Tibial artery (tissue), 4 donors: ENCODE data around the gene KCNQ1.

Source experiments
- DNase-seq, 2 donors: peaks; one replicate each; pipeline ENCODE4 v3.0.0-alpha.2; 2019
- H3K27ac ChIP-seq, 2 donors: fragments of 200-600 bp; sonication (generic) in 1 of 2; 1 replicate in 1 of 2; 2 replicates in 1 of 2; pipeline ENCODE4 v1.5.1; 2018 to 2019; ENCODE audit warnings: mild to moderate bottlenecking in 1 of 2
- H3K27me3 ChIP-seq, 2 donors: fragments of 200-600 bp; sonication (generic) in 1 of 2; one replicate each; pipeline versions ENCODE4 v1.5.1 to v1.6.0; 2016 to 2019
- H3K36me3 ChIP-seq, 3 donors: fragments of 200-600 bp; sonication (generic) in 2 of 3; one replicate each; pipeline ENCODE4 v1.5.1; 2016 to 2019; ENCODE audit warnings: mild to moderate bottlenecking in 2 of 3
- H3K4me1 ChIP-seq, 4 donors: fragments of 200-600 bp; sonication (generic) in 2 of 4; 1 replicate in 3 of 4; 2 replicates in 1 of 4; pipeline ENCODE4 v1.5.1; 2016 to 2019
- H3K4me3 ChIP-seq, 2 donors: fragments of 200-600 bp; sonication (generic) in 1 of 2; 1 replicate in 1 of 2; 2 replicates in 1 of 2; pipeline ENCODE4 v1.5.1; 2018 to 2019; ENCODE audit warnings: mild to moderate bottlenecking in 2 of 2
- H3K9me3 ChIP-seq, 3 donors: fragments of 200-600 bp; sonication (generic) in 1 of 3; one replicate each; pipeline ENCODE4 v1.5.1; 2016 to 2019
- intact Hi-C: fragments of 100-400 bp; cut with DNase I; formaldehyde crosslinking; loops from one replicate; pipeline ENCODE4 v1.15.0; 2023; ENCODE audit warnings: low total_unique reads
- TF ChIP-seq, protein P1 (sequence below), 2 experiments: fragments of 200-600 bp in 1 of 2; fragments of 450-650 bp in 1 of 2; IDR thresholded peaks; one replicate each; pipeline ENCODE4 v1.5.1; 2017 to 2019; ENCODE audit warnings: antibody characterized with exemption in 2 of 2, mild to moderate bottlenecking in 1 of 2, moderate library complexity in 1 of 2

KCNQ1 gene

DNA sequence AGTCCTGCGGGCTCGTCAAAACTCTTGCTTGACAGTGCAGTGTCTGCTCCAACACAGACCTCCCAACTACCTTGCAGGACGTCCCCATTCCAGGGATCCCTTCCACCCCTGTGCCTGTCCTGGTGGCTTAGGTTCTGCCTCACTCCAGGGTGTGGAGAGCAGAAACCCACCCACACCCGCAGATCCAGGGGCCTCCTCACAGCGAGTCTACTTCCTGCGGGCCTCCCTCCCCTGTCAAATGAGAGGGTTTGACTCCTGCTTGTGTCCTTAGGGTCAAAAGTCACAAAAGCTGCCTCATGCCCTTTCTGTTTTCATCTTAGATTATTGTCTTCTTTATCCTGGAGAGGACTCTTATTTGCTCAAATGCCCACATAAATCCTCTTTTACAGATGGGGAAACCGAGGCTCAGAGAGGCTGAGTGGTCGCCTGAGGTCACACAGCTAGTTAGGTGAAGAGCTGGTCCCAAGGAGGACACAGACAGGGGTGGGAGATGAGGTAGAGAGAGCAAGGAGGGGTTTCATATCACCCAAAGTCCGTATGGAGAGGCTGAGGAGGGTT, 336.1 kb downstream of the KCNQ1 start:
- intact Hi-C loops: loop anchor here (2.0 kb wide), 1 partner anchor 250 kb away; no protein-coding TSS in a partner anchor
- DNase-seq: peak in 1 of 2 donors; percentile 3
- Histone ChIP-seq H3K27me3 (no peaks in the 10 kb centered on the region), H3K4me1 (peaks cover 0 to 42% (median 36%) of the 10 kb centered on the region in 4 donors), H3K36me3 (no peaks in the 10 kb centered on the region), H3K27ac (no peak overlapping the region), H3K4me3 (no peak overlapping the region), H3K9me3 (peaks cover 0 to 1% (median 0%) of the 10 kb centered on the region in 3 donors)
- TF ChIP-seq, protein P1, sequence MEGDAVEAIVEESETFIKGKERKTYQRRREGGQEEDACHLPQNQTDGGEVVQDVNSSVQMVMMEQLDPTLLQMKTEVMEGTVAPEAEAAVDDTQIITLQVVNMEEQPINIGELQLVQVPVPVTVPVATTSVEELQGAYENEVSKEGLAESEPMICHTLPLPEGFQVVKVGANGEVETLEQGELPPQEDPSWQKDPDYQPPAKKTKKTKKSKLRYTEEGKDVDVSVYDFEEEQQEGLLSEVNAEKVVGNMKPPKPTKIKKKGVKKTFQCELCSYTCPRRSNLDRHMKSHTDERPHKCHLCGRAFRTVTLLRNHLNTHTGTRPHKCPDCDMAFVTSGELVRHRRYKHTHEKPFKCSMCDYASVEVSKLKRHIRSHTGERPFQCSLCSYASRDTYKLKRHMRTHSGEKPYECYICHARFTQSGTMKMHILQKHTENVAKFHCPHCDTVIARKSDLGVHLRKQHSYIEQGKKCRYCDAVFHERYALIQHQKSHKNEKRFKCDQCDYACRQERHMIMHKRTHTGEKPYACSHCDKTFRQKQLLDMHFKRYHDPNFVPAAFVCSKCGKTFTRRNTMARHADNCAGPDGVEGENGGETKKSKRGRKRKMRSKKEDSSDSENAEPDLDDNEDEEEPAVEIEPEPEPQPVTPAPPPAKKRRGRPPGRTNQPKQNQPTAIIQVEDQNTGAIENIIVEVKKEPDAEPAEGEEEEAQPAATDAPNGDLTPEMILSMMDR (IDR thresholded peaks at IDR 0.05): no peak

DNA sequence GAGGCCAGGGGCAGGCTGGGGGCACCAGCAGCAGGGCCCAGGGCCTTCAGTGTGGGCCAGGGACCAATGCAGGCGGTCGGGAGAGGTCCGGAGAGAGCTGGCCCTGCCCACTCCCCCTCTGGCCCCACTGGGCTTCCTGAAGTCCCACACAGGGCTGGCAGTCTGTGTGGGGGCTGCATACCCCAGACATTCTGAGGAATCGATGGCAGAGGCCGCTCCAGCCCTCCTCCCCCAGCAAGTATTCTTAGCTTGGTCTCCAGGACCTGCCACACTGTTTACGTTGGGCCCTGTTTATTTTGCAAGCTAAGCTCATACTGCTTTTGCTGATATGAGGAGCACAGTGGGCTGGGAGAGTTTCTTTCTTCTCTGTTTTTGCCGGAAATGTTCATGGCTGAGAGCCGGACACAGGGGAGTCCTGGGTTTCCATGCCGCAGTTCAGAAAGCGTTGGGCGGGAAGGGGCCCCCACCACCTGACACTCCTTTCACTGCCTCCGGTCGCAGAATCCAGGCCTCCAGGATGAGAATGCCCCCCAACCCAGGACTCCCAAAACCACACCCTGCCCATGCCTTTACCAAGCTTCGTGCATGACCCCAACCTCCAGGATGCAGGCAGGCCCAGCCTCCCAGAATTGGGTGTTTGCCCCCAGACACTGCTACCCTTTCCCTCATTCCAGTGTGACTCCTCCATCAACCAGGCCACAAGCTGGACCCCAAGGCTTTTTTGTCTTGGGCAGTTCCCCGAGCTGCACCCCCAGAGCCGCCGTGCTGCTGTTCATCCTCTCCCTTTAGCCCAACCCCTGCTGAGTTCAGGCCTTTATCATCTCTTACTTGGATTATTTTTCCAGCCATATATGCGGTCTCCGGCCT, 336.8 kb downstream of the KCNQ1 start:
- Histone ChIP-seq H3K36me3 (no peaks in the 10 kb centered on the region), H3K4me1 (peaks cover 0 to 42% (median 36%) of the 10 kb centered on the region in 4 donors), H3K27ac (no peak overlapping the region), H3K4me3 (no peak overlapping the region), H3K9me3 (peaks cover 0 to 3% (median 0%) of the 10 kb centered on the region in 3 donors), H3K27me3 (no peaks in the 10 kb centered on the region)
- intact Hi-C loops: loop anchor here (2.0 kb wide), 1 partner anchor 251 kb away; no protein-coding TSS in a partner anchor
- TF ChIP-seq, protein P1 (IDR thresholded peaks at IDR 0.05): no peak
- peak; percentile 15 to 40 for DNase-seq

DNA sequence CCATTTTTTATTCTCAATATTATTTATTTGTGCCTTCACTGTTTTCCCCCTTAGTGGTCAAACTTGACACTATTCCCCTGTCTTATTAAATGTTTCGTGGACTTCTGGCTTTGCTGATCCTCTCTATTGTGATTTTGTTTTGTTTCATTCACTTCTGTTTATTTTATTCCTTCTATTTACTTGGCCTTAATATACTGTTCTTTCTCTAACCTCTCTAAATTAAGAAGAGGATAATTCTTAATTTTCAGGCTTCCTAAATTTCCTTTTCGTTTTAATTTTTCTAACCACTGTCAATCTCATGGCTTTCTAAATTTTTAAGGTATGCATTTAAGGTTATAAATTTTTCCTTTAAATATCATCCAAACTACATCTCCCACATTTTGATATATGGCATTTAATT, 338.0 kb downstream of the KCNQ1 start:
- Histone ChIP-seq H3K27me3 (no peaks in the 10 kb centered on the region), H3K9me3 (peaks cover 0 to 3% (median 0%) of the 10 kb centered on the region in 3 donors), H3K4me3 (no peak overlapping the region), H3K4me1 (peaks cover 0 to 31% (median 29%) of the 10 kb centered on the region in 4 donors), H3K27ac (no peak overlapping the region), H3K36me3 (no peaks in the 10 kb centered on the region)
- TF ChIP-seq, protein P1 (IDR thresholded peaks at IDR 0.05): no peak
- intact Hi-C loops: no loop called here
- no peak for DNase-seq

DNA sequence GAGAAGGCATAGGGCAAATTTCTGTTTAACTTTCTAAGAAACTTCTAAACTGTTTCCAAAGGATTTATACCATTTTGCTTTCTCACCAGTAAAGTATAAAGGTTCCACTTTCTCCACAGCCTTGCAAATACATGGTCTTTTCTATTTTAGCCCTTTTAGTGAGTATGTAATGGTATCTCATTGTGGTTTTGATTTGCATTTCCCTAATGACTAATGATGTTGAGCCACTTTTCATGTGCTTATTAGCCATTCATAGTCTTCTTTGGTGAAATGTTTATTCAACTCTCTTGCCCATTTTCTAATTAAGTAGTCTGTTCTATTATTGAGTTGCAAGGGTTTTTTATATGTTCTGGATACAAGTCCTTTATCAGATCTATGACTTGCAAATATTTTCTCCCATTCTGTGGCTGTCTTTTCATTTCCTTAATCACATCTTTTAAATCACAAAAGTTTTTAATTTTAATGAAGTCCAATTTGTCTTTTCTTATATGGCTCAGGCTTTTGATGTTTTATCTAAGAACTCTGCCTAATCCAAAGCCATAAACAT, 338.8 kb downstream of the KCNQ1 start:
- H3K4me1 ChIP-seq: peaks cover 0 to 26% (median 22%) of the 10 kb centered on the region in 4 donors
- H3K4me3 ChIP-seq: no peak overlapping the region
- TF ChIP-seq, protein P1 (IDR thresholded peaks at IDR 0.05): no peak
- H3K27ac ChIP-seq: no peak overlapping the region
- DNase-seq: no peak
- H3K9me3 ChIP-seq: peaks cover 0 to 3% (median 0%) of the 10 kb centered on the region in 3 donors
- no peaks in the 10 kb centered on the region for H3K36me3 ChIP-seq
- H3K27me3 ChIP-seq: no peaks in the 10 kb centered on the region
- intact Hi-C loops: no loop called here

DNA sequence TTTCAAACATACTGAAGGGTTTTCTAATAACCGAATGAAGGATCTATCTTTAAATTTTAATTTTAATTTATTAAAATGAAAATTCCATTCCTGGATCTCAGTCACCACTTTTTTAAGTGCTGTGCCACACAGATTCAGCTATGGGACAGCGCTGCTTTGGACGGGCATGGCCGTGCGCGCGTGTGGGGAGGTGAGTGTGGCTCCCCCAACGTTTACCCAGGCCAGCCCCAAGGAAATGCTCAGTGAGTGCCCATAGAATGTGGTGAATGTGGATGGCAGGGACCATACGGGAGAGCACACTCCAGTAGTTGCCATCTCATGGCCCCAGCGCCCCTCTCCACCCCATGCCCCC, 343.0 kb downstream of the KCNQ1 start:
- H3K4me1 ChIP-seq: peaks cover 0 to 25% (median 13%) of the 10 kb centered on the region in 4 donors
- H3K9me3 ChIP-seq: peaks cover 0 to 3% (median 0%) of the 10 kb centered on the region in 3 donors
- H3K27me3 ChIP-seq: peaks cover 0 to 12% of the 10 kb centered on the region in 2 donors
- H3K27ac ChIP-seq: no peak overlapping the region
- DNase-seq: no peak
- no peak overlapping the region for H3K4me3 ChIP-seq
- no peaks in the 10 kb centered on the region for H3K36me3 ChIP-seq
- TF ChIP-seq, protein P1 (IDR thresholded peaks at IDR 0.05): no peak
- intact Hi-C loops: no loop called here
